KMS-11 (cell line): ENCODE results near the gene GPX3.

Experiments used
- H2AFZ ChIP-seq: fragments of 200-600 bp; sonication (generic); 2 replicates; pipeline ENCODE4 v1.6.1; 2016; ENCODE audit warnings: antibody characterized with exemption, mixed run types, low read depth
- H3K27ac ChIP-seq: fragments of 200-600 bp; sonication (generic); 2 replicates; pipeline ENCODE4 v1.6.1; 2016; ENCODE audit warnings: mild to moderate bottlenecking, mixed run types
- H3K27me3 ChIP-seq: fragments of 200-600 bp; sonication (generic); 2 replicates; pipeline ENCODE4 v1.6.1; 2017; ENCODE audit warnings: mild to moderate bottlenecking, low read depth, mixed run types, moderate library complexity; ENCODE audit not compliant: insufficient read depth
- H3K36me3 ChIP-seq: fragments of 200-600 bp; sonication (generic); 2 replicates; pipeline ENCODE4 v1.6.1; 2017; ENCODE audit warnings: mild to moderate bottlenecking, mixed run types; ENCODE audit not compliant: insufficient read depth
- H3K4me1 ChIP-seq: fragments of 200-600 bp; sonication (generic); 2 replicates; pipeline ENCODE4 v1.6.1; 2016; ENCODE audit warnings: mild to moderate bottlenecking, low read depth, mixed run types; ENCODE audit not compliant: poor library complexity, severe bottlenecking
- H3K4me2 ChIP-seq: fragments of 200-600 bp; sonication (generic); 2 replicates; pipeline ENCODE4 v1.7.0; 2016; ENCODE audit warnings: mild to moderate bottlenecking, mixed run types
- H3K4me3 ChIP-seq: fragments of 200-600 bp; sonication (generic); IDR thresholded peaks from 2 replicates; pipeline ENCODE4 v1.6.1; 2017; ENCODE audit warnings: low read depth, low read length, mixed read lengths; ENCODE audit not compliant: insufficient read depth
- H3K79me2 ChIP-seq: fragments of 200-600 bp; sonication (generic); 2 replicates; pipeline ENCODE4 v1.6.1; 2016; ENCODE audit warnings: low read depth, mixed run types; ENCODE audit not compliant: insufficient read depth
- H3K9ac ChIP-seq: fragments of 200-600 bp; sonication (generic); 2 replicates; pipeline ENCODE4 v1.6.1; 2016; ENCODE audit warnings: mild to moderate bottlenecking, mixed run types
- H4K20me1 ChIP-seq: fragments of 200-600 bp; sonication (generic); 2 replicates; pipeline ENCODE4 v1.6.1; 2016; ENCODE audit warnings: mild to moderate bottlenecking, mixed run types; ENCODE audit not compliant: insufficient read depth
- CTCF ChIP-seq: fragments of 200-600 bp; sonication (generic); conservative IDR thresholded peaks from 2 replicates; pipeline ENCODE4 v1.6.1; 2017; ENCODE audit warnings: low read depth, mild to moderate bottlenecking, antibody characterized with exemption, low read length, moderate library complexity, mixed read lengths

Gene GPX3

GRCh38 chr5:151064916-151065499 lies 44.6 kb downstream of the GPX3 start:
- Histone ChIP-seq H3K27ac (peak overlapping the region; percentile 31; the same call in 1 of the 2 replicates), H3K36me3 (no peaks in the 10 kb centered on the region; the same call in 1 of the 2 replicates), H3K79me2 (peaks cover 43% of the 10 kb centered on the region), H2AFZ (no peak overlapping the region), H3K4me3 (no peak overlapping the region), H3K27me3 (no peaks in the 10 kb centered on the region), H3K9ac (no peak overlapping the region), H3K4me2 (peak overlapping the region; percentile 38; the same call in 1 of the 2 replicates), H3K4me1 (peaks cover 86% of the 10 kb centered on the region), H4K20me1 (no peaks in the 10 kb centered on the region)
- no peak for TF ChIP-seq CTCF

- Histone ChIP-seq H3K9ac (no peak overlapping the region), H3K79me2 (peaks cover 46% of the 10 kb centered on the region), H3K27ac (peak overlapping the region; percentile 31; the same call in 1 of the 2 replicates), H3K4me1 (peaks cover 86% of the 10 kb centered on the region), H3K4me3 (no peak overlapping the region), H4K20me1 (no peaks in the 10 kb centered on the region), H3K36me3 (no peaks in the 10 kb centered on the region; the same call in 1 of the 2 replicates), H2AFZ (no peak overlapping the region), H3K4me2 (peak overlapping the region; percentile 38), H3K27me3 (no peaks in the 10 kb centered on the region)
- TF ChIP-seq CTCF: no peak
These were observed 45.2 kb downstream of the GPX3 start for GRCh38 chr5:151065609-151066008.

DNA sequence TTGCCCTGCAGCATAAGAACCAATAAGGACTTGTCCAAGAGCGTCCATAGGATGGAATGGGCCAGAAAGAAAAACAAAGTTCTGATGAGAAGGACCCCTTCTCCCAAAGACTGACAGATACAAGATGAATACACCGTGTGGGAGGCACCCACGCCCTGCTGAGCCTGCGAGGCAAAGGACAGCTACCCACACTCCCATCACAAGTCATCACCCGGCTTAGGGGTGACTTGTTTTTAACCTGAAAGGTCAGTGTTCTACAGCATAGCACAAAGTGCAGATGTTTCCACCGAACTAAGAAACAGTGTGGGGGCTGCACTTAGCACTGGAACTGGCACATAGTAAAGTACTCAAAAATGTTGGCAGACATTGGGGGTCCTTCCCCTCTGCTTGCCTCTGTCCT lies 46.5 kb downstream of the GPX3 start:
- Histone ChIP-seq H3K9ac (no peak overlapping the region), H3K4me2 (no peak overlapping the region), H3K4me3 (no peak overlapping the region), H3K4me1 (peaks cover 89% of the 10 kb centered on the region), H4K20me1 (no peaks in the 10 kb centered on the region), H3K79me2 (peaks cover 56% of the 10 kb centered on the region), H3K27ac (no peak overlapping the region), H3K36me3 (no peaks in the 10 kb centered on the region; the same call in 1 of the 2 replicates), H2AFZ (no peak overlapping the region), H3K27me3 (no peaks in the 10 kb centered on the region)
- TF ChIP-seq CTCF: no peak

DNA sequence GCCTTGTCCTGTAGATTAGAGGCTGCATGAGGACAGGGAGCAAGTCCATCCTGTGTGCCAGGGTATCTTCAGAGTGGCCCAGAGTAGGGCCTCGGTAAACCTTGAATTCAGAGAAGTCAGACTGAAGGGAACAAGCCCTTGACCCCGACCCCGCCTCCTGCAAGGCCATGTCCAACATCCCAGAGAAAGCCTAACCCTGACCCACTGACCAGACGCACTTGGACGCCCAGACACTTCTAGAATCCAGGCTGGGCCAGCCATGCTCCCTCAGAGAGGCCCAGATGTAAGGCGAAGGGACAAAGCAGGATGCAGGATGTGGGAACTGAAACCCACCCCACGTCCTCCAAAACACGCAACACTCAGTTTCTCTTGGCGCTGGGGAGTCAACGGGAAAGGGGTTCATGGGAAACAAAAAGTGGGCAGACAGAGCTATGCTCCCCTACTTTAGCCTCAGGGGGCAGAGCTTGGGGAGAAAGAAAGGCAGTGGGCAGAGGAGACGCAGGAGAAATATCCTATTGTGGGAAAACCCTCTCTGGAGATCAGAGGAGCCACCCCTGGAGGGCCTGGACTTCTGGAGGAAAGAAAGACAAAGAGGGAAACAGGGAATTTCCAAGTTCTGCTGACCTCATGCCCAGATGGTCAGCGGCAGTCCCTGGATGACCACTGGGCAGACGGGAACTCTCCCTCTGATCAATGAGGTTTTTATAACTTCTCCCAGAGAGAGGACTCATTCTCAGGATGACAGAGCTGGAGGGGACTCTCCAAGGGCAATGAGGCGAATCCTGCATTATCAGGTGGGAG lies 47.4 kb downstream of the GPX3 start:
- Histone ChIP-seq H2AFZ (no peak overlapping the region), H3K4me2 (peak overlapping the region; percentile 95), H3K27ac (peak overlapping the region; percentile 69), H3K27me3 (no peaks in the 10 kb centered on the region), H4K20me1 (no peaks in the 10 kb centered on the region), H3K79me2 (peaks cover 62% of the 10 kb centered on the region), H3K36me3 (no peaks in the 10 kb centered on the region; the same call in 1 of the 2 replicates), H3K4me1 (peaks cover 89% of the 10 kb centered on the region), H3K4me3 (no peak overlapping the region), H3K9ac (peak overlapping the region; percentile 14; the same call in 1 of the 2 replicates)
- no peak for TF ChIP-seq CTCF
